HL-60 (cell line): ENCODE measurements around the gene DIP2A.

ENCODE experiments used
- POLR2AphosphoS5 ChIP-seq: IDR thresholded peaks from 2 replicates; pipeline ENCODE4 v1.6.1; 2012; ENCODE audit warnings: low read depth
- TF ChIP-seq, protein P1 (sequence below): IDR thresholded peaks from one replicate; pipeline ENCODE4 v1.5.1; 2011; ENCODE audit warnings: low read length, control low read depth, inconsistent platforms; ENCODE audit not compliant: insufficient read depth

GRCh38 chr21:46410516-46410915 lies 48.2 kb upstream of the DIP2A start:
- TF ChIP-seq, protein P1, sequence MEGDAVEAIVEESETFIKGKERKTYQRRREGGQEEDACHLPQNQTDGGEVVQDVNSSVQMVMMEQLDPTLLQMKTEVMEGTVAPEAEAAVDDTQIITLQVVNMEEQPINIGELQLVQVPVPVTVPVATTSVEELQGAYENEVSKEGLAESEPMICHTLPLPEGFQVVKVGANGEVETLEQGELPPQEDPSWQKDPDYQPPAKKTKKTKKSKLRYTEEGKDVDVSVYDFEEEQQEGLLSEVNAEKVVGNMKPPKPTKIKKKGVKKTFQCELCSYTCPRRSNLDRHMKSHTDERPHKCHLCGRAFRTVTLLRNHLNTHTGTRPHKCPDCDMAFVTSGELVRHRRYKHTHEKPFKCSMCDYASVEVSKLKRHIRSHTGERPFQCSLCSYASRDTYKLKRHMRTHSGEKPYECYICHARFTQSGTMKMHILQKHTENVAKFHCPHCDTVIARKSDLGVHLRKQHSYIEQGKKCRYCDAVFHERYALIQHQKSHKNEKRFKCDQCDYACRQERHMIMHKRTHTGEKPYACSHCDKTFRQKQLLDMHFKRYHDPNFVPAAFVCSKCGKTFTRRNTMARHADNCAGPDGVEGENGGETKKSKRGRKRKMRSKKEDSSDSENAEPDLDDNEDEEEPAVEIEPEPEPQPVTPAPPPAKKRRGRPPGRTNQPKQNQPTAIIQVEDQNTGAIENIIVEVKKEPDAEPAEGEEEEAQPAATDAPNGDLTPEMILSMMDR: no peak
- TF ChIP-seq POLR2AphosphoS5: no peak
